Heart left ventricle (tissue), 16 donors: Measurements from ENCODE around the gene CDK5R1. TPM values are rescaled to one million over a fixed set of nuclear protein-coding genes. Genes with fewer than 3 reads are reported as not detected.

ENCODE experiments used
- ATAC-seq, 4 donors: fragments of 200-7000 bp; cut with Tn5 transposase; one replicate each; pipeline ENCODE4 v1.9.1; 2020 to 2022; ENCODE audit warnings: moderate library complexity in 4 of 4, mild to moderate bottlenecking in 3 of 4, moderate number of reproducible peaks in 1 of 4
- DNase-seq, 5 donors: peaks; one replicate each; pipeline ENCODE4 v3.0.0-alpha.2; 2020
- H3K27ac ChIP-seq, 12 donors: fragments of 200-600 bp; sonication (generic) in 4 of 12; one replicate each; pipeline versions ENCODE4 v1.5.0 to v1.8.0; 2016 to 2022; ENCODE audit warnings: mild to moderate bottlenecking in 2 of 12
- H3K27me3 ChIP-seq, 9 donors: fragments of 200-600 bp; sonication (generic) in 2 of 9; one replicate each; pipeline versions ENCODE4 v1.5.1 to v1.8.0; 2016 to 2022; ENCODE audit warnings: mild to moderate bottlenecking in 3 of 9
- H3K36me3 ChIP-seq, 9 donors: fragments of 200-600 bp; sonication (generic) in 2 of 9; one replicate each; pipeline versions ENCODE4 v1.5.0 to v1.8.0; 2018 to 2022; ENCODE audit warnings: mild to moderate bottlenecking in 2 of 9
- H3K4me1 ChIP-seq, 12 donors: fragments of 200-600 bp; sonication (generic) in 4 of 12; one replicate each; pipeline versions ENCODE4 v1.5.0 to v1.8.0; 2016 to 2022; ENCODE audit warnings: mild to moderate bottlenecking in 3 of 12
- H3K4me3 ChIP-seq, 12 donors: fragments of 200-600 bp; sonication (generic) in 4 of 12; one replicate each; pipeline versions ENCODE4 v1.5.0 to v1.8.0; 2017 to 2022; ENCODE audit warnings: mild to moderate bottlenecking in 9 of 12, moderate library complexity in 4 of 12
- H3K9me3 ChIP-seq, 12 donors: fragments of 200-600 bp; sonication (generic) in 4 of 12; one replicate each; pipeline versions ENCODE4 v1.5.0 to v1.8.0; 2016 to 2022; ENCODE audit warnings: mild to moderate bottlenecking in 1 of 12
- POLR2A ChIP-seq, 2 donors: fragments of 450-650 bp; IDR thresholded peaks; one replicate each; pipeline ENCODE4 v1.6.1; 2017; ENCODE audit warnings: antibody characterized with exemption in 2 of 2, mild to moderate bottlenecking in 2 of 2, moderate library complexity in 2 of 2
- WGBS, 4 donors: extraction: QIAGEN DNeasy Blood & Tissue Kit in 2 of 4; methylation state at CpG; one replicate each; pipeline versions ENCODE4 v1.1.5 to v1.1.7; 2013 to 2018; 5-methylcytosine and 5-hydroxymethylcytosine counted together
- intact Hi-C, 10 donors: fragments of 100-400 bp; cut with DNase I; formaldehyde crosslinking; loops; one replicate each; pipeline versions ENCODE4 v1.11.1 to v1.14.2; 2022
- polyA plus RNA-seq, 2 donors: library from polyadenylated mRNA; stranded (reverse); fragments of 200-250 nt; gene quantifications; one replicate each; pipeline ENCODE4 v1.2.3, GENCODE V29; 2013
- total RNA-seq, 9 donors: library from RNA; depleted of rRNA in 2 of 9; stranded (reverse); fragments of >200 nt in 2 of 9; fragmentation: NEBNext Ultra II Directional in 3 of 9; extraction: Animal tissue kit (Norgen Biotek cat#: 25700) in 3 of 9; gene quantifications; one replicate each; pipeline versions ENCODE4 v1.1.0 to v1.2.4, GENCODE V29; 2016 to 2023
- TF ChIP-seq, protein P1 (sequence below), 12 donors: fragments of 200-600 bp; sonication (generic) in 4 of 12; IDR thresholded peaks; one replicate each; pipeline versions ENCODE4 v1.5.0 to v1.8.0; 2018 to 2022; ENCODE audit warnings: antibody characterized with exemption in 12 of 12, mild to moderate bottlenecking in 5 of 12
- donor health status: ischemic (EF 13 %, LVEDD 7.1; RV severe dilation, severe dysfunction).
- donor health status: healthy with polysubstance abuse.
- donor health status: DM: no; HTN: yes; CAD: no.
- donor health status: DM: no; HTN: no; CAD: no.
- donor health status: ischemic (EF 25% LVEDD 6.9; RV normal size, moderate dysfunction).
- donor health status: ischemic (EF 25% LVEDD 5.7; RV mildly dilated, moderate dysfunction).
- donor health status: healthy.
- donor health status: DM: yes; HTN: yes; CAD: no.
- donor health status: ischemic (EF 35%, LVEDD 5.7; RV mildly dilated, moderate dysfunction).
- donor health status: nonischemic (EF 11% LVEDD 7.7; RV severe dilation, severe dysfunction).
- donor health status: DM: yes; HTN: yes; CAD: no.
- donor health status: PGD.
- donor health status: ischemic (EF 29% LVEDD 5.4; RV normal size, mild dysfunction).
- donor health status: nonischemic (EF 23%, LVEDD 6.1; RV moderate dilation, normal function).

The CDK5R1 gene
- total and polyA plus RNA-seq, 11 donors, result 0.57 to 2.9 (median 1.5) TPM

DNA sequence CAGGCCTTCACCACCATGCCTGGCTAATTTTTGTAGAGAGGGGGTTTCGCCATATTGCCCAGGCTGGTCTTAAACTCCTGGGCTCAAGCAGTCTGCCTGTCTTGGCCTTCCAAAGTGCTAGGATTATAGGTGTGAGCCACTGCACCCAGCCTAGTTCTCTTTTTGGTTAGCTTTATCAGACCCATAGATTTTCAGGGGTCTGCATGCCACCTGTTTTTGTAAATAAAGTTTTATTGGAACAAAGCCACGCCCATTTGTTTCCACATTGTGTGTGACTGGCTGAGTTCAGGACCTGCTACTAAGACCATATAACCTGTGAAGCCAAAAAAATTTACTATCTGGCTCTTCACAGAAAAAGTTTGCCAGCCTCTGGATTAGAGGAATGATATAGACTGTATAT lies 34.9 kb upstream of the CDK5R1 start:
- H3K27me3 ChIP-seq, result no peaks in the 10 kb centered on the region
- H3K4me3 ChIP-seq, result no peak overlapping the region
- peaks cover 0 to 12% (median 1%) of the 10 kb centered on the region in 12 donors for H3K4me1 ChIP-seq
- ATAC-seq (no peak), DNase-seq (no peak)
- H3K9me3 ChIP-seq, result no peaks in the 10 kb centered on the region
- peaks cover 0 to 100% (median 97%) of the 10 kb centered on the region in 9 donors for H3K36me3 ChIP-seq
- TF ChIP-seq, protein P1, sequence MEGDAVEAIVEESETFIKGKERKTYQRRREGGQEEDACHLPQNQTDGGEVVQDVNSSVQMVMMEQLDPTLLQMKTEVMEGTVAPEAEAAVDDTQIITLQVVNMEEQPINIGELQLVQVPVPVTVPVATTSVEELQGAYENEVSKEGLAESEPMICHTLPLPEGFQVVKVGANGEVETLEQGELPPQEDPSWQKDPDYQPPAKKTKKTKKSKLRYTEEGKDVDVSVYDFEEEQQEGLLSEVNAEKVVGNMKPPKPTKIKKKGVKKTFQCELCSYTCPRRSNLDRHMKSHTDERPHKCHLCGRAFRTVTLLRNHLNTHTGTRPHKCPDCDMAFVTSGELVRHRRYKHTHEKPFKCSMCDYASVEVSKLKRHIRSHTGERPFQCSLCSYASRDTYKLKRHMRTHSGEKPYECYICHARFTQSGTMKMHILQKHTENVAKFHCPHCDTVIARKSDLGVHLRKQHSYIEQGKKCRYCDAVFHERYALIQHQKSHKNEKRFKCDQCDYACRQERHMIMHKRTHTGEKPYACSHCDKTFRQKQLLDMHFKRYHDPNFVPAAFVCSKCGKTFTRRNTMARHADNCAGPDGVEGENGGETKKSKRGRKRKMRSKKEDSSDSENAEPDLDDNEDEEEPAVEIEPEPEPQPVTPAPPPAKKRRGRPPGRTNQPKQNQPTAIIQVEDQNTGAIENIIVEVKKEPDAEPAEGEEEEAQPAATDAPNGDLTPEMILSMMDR (IDR thresholded peaks at IDR 0.05), result no peak
- TF ChIP-seq POLR2A (IDR thresholded peaks at IDR 0.05), result no peak
- intact Hi-C loops, result loop anchor here in 1 of 10 donors (10.0 kb wide), 1 partner anchor 87 kb away; no protein-coding TSS in a partner anchor
- 65 to 91% (median 70%) methylated on average over 2 of the region's 2 CpGs for WGBS, 4 donors
- H3K27ac ChIP-seq, result no peak overlapping the region

DNA sequence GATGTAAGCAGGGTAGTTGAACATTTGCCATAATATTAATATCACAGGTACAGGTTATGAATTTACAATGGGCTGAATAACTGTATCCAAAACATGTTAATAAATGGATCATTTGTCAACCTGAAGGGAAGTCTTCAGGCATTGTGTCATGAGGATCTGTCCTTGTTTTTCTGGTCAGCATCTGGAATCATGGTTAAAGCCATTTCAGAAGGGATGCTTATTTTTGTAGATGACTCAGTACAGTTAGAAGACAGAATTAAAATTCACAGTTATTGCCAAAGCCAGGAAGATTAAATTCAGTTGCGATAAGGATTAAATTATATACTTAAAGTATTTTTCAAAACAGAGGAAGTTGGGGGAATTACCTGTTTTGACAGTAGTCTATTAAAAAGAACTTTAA lies 34.5 kb upstream of the CDK5R1 start:
- intact Hi-C loops, result loop anchor here in 1 of 10 donors (10.0 kb wide), 1 partner anchor 87 kb away; no protein-coding TSS in a partner anchor
- TF ChIP-seq POLR2A (IDR thresholded peaks at IDR 0.05), result no peak
- TF ChIP-seq, protein P1 (IDR thresholded peaks at IDR 0.05), result no peak
- Histone ChIP-seq H3K27me3 (no peaks in the 10 kb centered on the region), H3K4me1 (peaks cover 0 to 8% (median 0%) of the 10 kb centered on the region in 12 donors), H3K27ac (no peak overlapping the region), H3K4me3 (no peak overlapping the region), H3K9me3 (no peaks in the 10 kb centered on the region), H3K36me3 (peaks cover 0 to 100% (median 97%) of the 10 kb centered on the region in 9 donors)
- ATAC-seq (no peak), DNase-seq (no peak)
- 70 to 80% (median 71%) methylated on average over 1 of the region's 1 CpG for WGBS, 4 donors

DNA sequence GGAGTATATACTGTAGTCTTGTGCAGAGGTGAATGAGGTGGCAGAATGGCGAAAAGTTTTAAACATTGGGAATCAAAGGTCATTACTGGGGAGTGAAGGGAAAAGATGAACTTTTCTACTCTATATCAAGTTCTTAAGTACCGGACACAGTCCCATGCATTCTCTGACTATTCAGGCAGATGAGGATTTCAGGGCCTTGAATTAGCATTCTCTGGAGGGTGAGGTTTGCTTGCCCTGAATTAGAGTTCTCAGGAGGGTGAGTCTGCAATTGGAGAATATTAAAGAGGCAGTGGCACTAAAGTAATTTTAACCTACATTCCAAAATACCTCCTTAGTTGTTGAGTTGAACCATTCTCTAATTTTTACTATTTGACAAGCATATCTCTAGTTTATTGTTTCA lies 33.4 kb upstream of the CDK5R1 start:
- intact Hi-C loops, result loop anchor here in 1 of 10 donors (10.0 kb wide), 1 partner anchor 89 kb away; no protein-coding TSS in a partner anchor
- Histone ChIP-seq H3K27ac (no peak overlapping the region), H3K36me3 (peaks cover 0 to 100% (median 97%) of the 10 kb centered on the region in 9 donors), H3K4me1 (peaks cover 0 to 7% (median 0%) of the 10 kb centered on the region in 12 donors), H3K4me3 (no peak overlapping the region), H3K9me3 (no peaks in the 10 kb centered on the region), H3K27me3 (no peaks in the 10 kb centered on the region)
- ATAC-seq (no peak), DNase-seq (no peak)
- WGBS, 4 donors, result 90 to 97% (median 95%) methylated on average over 2 of the region's 2 CpGs
- TF ChIP-seq, protein P1 (IDR thresholded peaks at IDR 0.05), result no peak
- TF ChIP-seq POLR2A (IDR thresholded peaks at IDR 0.05), result no peak

DNA sequence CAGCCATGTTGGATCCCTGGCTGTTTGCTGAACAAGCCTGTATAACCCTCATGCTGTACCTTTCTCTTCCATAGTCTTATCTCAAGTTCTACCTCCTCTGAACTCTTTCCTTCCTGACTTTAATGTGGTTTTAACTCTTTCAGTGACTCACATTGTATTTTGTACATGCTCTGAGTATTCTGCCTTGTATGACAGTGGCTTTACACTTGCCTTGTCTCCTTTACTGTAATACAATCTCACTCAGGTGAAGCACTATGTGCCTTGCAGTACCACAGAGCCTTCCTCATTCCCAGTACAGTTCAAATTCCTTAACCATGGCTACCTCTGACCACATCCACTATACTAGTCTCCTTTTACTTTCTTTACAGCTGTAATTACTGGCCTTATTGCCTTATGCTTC lies 28.4 kb upstream of the CDK5R1 start:
- H3K4me3 ChIP-seq, result no peak overlapping the region
- H3K9me3 ChIP-seq, result no peaks in the 10 kb centered on the region
- H3K36me3 ChIP-seq, result peaks cover 0 to 100% (median 90%) of the 10 kb centered on the region in 9 donors
- H3K27ac ChIP-seq, result no peak overlapping the region
- no peak for ATAC-seq
- peaks cover 0 to 13% (median 0%) of the 10 kb centered on the region in 12 donors for H3K4me1 ChIP-seq
- no peaks in the 10 kb centered on the region for H3K27me3 ChIP-seq
- intact Hi-C loops, result loop anchor here in 1 of 10 donors (10.0 kb wide), 1 partner anchor 94 kb away; no protein-coding TSS in a partner anchor
- no peak for DNase-seq
- TF ChIP-seq POLR2A (IDR thresholded peaks at IDR 0.05), result no peak
- TF ChIP-seq, protein P1 (IDR thresholded peaks at IDR 0.05), result no peak
